ENCODE data around the gene SLC6A5.

Gene SLC6A5

DNA sequence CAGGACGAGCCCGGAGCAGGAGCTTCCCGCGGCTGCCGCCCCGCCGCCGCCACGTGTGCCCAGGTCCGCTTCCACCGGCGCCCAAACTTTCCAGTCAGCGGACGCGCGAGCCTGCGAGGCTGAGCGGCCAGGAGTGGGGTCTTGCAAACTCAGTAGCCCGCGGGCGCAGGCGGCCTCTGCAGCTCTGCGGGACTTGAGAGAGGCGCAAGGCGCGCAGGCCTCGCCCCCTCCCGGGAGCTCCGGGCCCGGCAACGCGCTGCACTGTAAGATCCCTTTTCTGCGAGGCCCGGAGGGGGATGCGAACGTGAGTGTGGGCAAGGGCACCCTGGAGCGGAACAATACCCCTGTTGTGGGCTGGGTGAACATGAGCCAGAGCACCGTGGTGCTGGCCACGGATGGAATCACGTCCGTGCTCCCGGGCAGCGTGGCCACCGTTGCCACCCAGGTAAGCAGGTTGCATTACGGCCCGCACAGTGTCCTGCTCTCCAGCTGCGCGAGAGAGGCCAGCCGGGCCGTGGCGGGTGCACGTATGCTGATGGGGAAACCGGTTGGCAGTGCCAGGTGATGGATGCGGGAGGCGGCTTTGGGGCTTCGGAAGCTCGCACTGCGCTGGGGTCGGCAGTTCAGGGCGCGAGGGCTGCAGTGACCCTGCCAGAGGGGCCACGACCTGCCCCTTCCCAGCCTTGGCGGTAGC lies 2.0 kb downstream of the SLC6A5 start:
- H3K27ac ChIP-seq (ENCODE audit: low read length), result no peak overlapping the region
- no peaks in the 10 kb centered on the region for H3K9me3 ChIP-seq (ENCODE audit: insufficient read depth, low read length)
- no peaks in the 10 kb centered on the region for H4K20me1 ChIP-seq (ENCODE audit: insufficient read depth, low read length)
- H3K9ac ChIP-seq (ENCODE audit: low read length), result no peak overlapping the region
- H3K4me2 ChIP-seq (ENCODE audit: low read length), result no peak overlapping the region
- H3K79me2 ChIP-seq (ENCODE audit: low read length), result no peaks in the 10 kb centered on the region
- H2AFZ ChIP-seq (ENCODE audit: low read depth, low read length), result no peak overlapping the region
- H3K27me3 ChIP-seq (ENCODE audit: low read depth, low read length), result 0 out of 2 replicates have a peak, but pooled peaks cover 4% of the 10 kb centered on the region
- TF ChIP-seq, protein P1, sequence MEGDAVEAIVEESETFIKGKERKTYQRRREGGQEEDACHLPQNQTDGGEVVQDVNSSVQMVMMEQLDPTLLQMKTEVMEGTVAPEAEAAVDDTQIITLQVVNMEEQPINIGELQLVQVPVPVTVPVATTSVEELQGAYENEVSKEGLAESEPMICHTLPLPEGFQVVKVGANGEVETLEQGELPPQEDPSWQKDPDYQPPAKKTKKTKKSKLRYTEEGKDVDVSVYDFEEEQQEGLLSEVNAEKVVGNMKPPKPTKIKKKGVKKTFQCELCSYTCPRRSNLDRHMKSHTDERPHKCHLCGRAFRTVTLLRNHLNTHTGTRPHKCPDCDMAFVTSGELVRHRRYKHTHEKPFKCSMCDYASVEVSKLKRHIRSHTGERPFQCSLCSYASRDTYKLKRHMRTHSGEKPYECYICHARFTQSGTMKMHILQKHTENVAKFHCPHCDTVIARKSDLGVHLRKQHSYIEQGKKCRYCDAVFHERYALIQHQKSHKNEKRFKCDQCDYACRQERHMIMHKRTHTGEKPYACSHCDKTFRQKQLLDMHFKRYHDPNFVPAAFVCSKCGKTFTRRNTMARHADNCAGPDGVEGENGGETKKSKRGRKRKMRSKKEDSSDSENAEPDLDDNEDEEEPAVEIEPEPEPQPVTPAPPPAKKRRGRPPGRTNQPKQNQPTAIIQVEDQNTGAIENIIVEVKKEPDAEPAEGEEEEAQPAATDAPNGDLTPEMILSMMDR (IDR thresholded peaks at IDR 0.05; ENCODE audit: low read depth, low read length), result no peak
- TF ChIP-seq EZH2phosphoT487 (IDR thresholded peaks at IDR 0.05; ENCODE audit: low read depth), result no peak
- no peak overlapping the region for H3K4me3 ChIP-seq (ENCODE audit: low read length)
- H3K36me3 ChIP-seq (replicated peaks; ENCODE audit: low read depth, low read length), result no peaks in the 10 kb centered on the region
- no peaks in the 10 kb centered on the region for H3K4me1 ChIP-seq (ENCODE audit: low read length)

DNA sequence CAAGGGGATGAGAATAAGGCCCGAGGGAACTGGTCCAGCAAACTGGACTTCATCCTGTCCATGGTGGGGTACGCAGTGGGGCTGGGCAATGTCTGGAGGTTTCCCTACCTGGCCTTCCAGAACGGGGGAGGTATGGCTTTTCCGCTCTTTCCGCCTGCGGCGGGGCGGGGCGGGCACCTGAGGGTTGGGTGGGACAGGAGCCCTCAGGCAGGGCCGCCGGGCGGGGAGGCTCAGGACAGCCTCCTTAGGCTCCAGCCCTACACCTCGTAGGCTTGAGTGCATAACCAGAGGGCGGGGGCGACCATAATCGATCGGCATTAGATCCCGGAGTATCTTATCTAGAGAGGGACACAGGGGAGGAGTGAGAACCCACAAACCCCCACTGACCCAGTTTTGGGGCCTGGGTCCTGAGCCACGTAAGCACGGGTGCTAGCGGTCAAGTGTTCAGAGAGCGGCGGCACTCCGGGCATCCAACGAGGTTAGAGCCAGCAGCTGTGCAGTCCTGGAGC lies 4.9 kb downstream of the SLC6A5 start:
- no peak overlapping the region for H3K4me2 ChIP-seq (ENCODE audit: low read length)
- no peaks in the 10 kb centered on the region for H4K20me1 ChIP-seq (ENCODE audit: insufficient read depth, low read length)
- no peak overlapping the region for H3K4me3 ChIP-seq (ENCODE audit: low read length)
- H3K36me3 ChIP-seq (replicated peaks; ENCODE audit: low read depth, low read length), result no peaks in the 10 kb centered on the region
- H3K4me1 ChIP-seq (ENCODE audit: low read length), result peaks cover 2% of the 10 kb centered on the region
- TF ChIP-seq, protein P1 (IDR thresholded peaks at IDR 0.05; ENCODE audit: low read depth, low read length), result no peak
- no peak for TF ChIP-seq EZH2phosphoT487 (IDR thresholded peaks at IDR 0.05; ENCODE audit: low read depth)
- no peak overlapping the region for H3K27ac ChIP-seq (ENCODE audit: low read length)
- H3K9me3 ChIP-seq (ENCODE audit: insufficient read depth, low read length), result no peaks in the 10 kb centered on the region
- H3K79me2 ChIP-seq (ENCODE audit: low read length), result no peaks in the 10 kb centered on the region
- H3K27me3 ChIP-seq (ENCODE audit: low read depth, low read length), result peaks cover 12% of the 10 kb centered on the region
- H2AFZ ChIP-seq (ENCODE audit: low read depth, low read length), result no peak overlapping the region
- no peak overlapping the region for H3K9ac ChIP-seq (ENCODE audit: low read length)

DNA sequence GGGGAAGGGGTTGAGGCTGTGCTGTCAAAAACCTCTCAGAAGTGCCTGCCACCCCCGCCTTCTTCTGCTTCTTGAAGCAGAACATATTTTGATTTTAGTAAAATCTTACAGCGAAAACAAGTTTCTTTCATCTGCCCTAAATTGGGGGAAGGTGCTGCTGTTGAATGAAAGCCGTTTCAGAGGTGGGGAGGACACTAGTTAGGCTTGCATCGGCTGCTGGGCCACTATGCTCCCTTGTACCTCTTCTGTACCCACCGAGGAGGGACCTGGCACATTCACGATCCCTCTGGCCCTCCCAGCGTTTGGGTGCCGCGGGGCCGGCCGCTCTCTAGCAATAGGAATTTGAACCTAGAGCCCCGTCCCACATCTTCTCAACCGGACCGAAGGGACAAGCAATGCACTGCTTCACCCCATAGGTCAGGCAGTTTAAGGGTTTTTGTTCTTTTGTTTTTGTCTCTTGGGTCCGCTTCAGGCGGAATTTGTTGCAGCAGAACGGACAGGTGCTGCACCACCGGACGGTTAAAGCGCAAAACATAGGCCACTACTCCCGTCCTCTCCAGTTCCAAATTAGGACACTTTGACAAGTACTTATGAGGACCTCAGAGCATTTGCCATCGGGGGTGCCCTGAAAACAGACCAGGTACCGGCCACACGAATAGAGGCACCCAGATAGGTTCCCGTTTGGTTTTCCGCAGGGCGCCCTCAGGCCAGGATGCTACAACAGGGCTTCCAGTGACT lies 5.6 kb downstream of the SLC6A5 start:
- H3K27me3 ChIP-seq (ENCODE audit: low read depth, low read length), result peaks cover 12% of the 10 kb centered on the region
- no peaks in the 10 kb centered on the region for H3K79me2 ChIP-seq (ENCODE audit: low read length)
- H3K36me3 ChIP-seq (replicated peaks; ENCODE audit: low read depth, low read length), result no peaks in the 10 kb centered on the region
- no peak for TF ChIP-seq EZH2phosphoT487 (IDR thresholded peaks at IDR 0.05; ENCODE audit: low read depth)
- H3K4me1 ChIP-seq (ENCODE audit: low read length), result peaks cover 7% of the 10 kb centered on the region
- H3K4me2 ChIP-seq (ENCODE audit: low read length), result no peak overlapping the region
- no peak overlapping the region for H3K9ac ChIP-seq (ENCODE audit: low read length)
- no peaks in the 10 kb centered on the region for H4K20me1 ChIP-seq (ENCODE audit: insufficient read depth, low read length)
- H3K27ac ChIP-seq (ENCODE audit: low read length), result no peak overlapping the region
- no peak overlapping the region for H2AFZ ChIP-seq (ENCODE audit: low read depth, low read length)
- no peak overlapping the region for H3K4me3 ChIP-seq (ENCODE audit: low read length)
- H3K9me3 ChIP-seq (ENCODE audit: insufficient read depth, low read length), result no peaks in the 10 kb centered on the region

DNA sequence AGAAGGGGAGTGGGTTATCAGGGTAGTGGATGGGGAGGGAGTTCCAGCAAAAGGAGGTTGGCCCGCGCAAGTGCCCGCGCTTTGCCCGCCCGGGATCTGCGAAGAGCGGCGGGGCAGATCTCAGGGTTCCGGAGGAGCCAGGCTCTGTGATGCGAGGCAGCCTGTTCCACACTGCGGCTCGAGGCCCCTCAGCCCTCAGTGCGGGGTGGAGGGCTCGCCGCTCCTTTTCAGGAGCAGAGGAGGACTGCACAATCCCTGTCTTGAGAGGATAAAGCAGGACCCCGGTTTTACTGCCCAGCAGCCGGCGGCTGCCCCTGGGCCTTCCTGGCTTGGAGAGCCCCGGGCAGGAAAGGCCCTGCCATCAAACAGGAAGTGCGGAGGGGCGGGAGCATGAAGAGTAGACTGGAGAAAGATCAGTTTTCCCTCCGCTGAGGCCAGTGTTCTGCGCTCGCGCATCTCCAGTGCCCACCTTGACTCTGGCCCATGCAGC lies 6.2 kb downstream of the SLC6A5 start:
- Histone ChIP-seq H3K79me2 (ENCODE audit: low read length) (no peaks in the 10 kb centered on the region), H3K4me2 (ENCODE audit: low read length) (no peak overlapping the region), H4K20me1 (ENCODE audit: insufficient read depth, low read length) (no peaks in the 10 kb centered on the region), H3K36me3 (replicated peaks; ENCODE audit: low read depth, low read length) (no peaks in the 10 kb centered on the region), H3K27ac (ENCODE audit: low read length) (no peak overlapping the region), H3K27me3 (ENCODE audit: low read depth, low read length) (peaks cover 16% of the 10 kb centered on the region), H2AFZ (ENCODE audit: low read depth, low read length) (no peak overlapping the region), H3K9ac (ENCODE audit: low read length) (no peak overlapping the region), H3K4me3 (ENCODE audit: low read length) (no peak overlapping the region), H3K9me3 (ENCODE audit: insufficient read depth, low read length) (no peaks in the 10 kb centered on the region), H3K4me1 (ENCODE audit: low read length) (peaks cover 12% of the 10 kb centered on the region)
- no peak for TF ChIP-seq EZH2phosphoT487 (IDR thresholded peaks at IDR 0.05; ENCODE audit: low read depth)
- TF ChIP-seq, protein P1 (IDR thresholded peaks at IDR 0.05; ENCODE audit: low read depth, low read length), result no peak

Measured in OCI-LY3 (cell line).